ENCODE results near the gene SND1.

The SND1 gene

DNA sequence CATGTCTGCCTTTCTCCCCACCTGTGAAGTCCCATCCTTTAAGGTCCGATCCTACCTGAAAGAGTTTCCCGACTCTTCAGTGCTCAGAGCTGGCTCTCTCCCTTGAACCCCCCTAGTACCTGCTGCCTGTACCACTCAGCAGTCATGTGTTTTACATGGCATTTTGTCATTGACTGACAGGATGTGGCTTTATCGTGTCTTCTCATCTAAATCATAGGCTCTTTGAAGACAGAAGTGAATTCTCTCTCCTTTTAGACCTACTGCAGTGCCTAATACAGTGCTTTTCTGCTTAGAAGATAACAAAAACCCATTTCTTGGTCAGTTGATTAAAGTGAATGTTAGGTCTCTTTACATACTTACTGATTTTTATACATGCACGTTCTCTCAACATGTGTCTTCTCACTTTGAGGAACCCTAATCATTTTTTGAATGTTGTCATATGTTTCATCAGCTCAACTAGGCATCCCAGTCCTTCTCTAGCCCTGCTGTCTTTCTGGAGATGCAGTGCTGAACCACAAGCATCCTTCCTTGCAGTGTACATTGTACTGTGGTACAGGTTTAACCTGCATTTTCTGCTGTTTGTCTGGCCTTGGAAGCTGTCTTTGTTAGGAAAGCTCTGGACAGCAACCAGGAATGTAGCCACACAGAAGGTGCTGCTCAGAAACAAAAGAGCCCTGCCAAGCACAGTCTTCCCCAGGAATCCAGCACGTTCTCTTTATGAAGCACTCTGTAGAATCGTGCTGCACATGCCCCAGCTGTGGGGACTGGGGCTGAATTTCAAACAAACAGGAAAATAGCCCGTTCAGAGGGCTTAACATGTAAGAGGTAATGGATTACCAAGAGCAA lies 407.4 kb downstream of the SND1 start:
- no peak for DNase-seq (ENCODE audit: low read depth, low spot score)
- TF ChIP-seq POLR2AphosphoS5 (IDR thresholded peaks at IDR 0.05; ENCODE audit: borderline replicate concordance, low read depth, low read length) = no peak
- TF ChIP-seq FOXP2 (optimal IDR thresholded peaks at IDR 0.05; ENCODE audit: control extremely low read depth, extremely low read length, insufficient read depth) = no peak
- no peak for TF ChIP-seq EZH2 (IDR thresholded peaks at IDR 0.05)
- Histone ChIP-seq H3K36me3 (ENCODE audit: insufficient read depth, low read length) (no peaks in the 10 kb centered on the region), H3K9ac (ENCODE audit: insufficient read length) (no peak overlapping the region), H3K9me3 (ENCODE audit: low read depth, low read length) (no peaks in the 10 kb centered on the region), H3K4me3 (no peak overlapping the region), H3K27ac (no peak overlapping the region)

DNA sequence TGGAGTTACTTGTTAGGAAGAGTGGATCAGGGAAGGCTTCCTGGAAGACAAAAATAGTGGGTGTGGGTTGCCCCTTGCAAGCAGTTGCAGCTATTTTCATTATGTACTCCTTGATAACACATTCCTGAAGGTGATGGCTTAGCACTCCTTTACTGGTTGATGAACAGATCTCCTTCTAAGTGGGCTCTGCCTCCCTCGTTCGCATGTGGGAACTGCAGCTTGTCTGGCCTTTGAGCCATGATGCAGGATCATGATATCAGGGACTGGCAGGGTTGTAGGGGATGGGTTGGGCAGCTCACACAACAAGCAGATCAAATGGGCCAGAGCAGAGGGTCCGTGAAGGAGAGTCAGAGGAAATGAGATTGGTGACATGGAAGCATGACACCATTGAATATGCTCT lies 408.0 kb downstream of the SND1 start:
- H3K36me3 ChIP-seq (ENCODE audit: insufficient read depth, low read length) = no peaks in the 10 kb centered on the region
- no peaks in the 10 kb centered on the region for H3K9me3 ChIP-seq (ENCODE audit: low read depth, low read length)
- H3K9ac ChIP-seq (ENCODE audit: insufficient read length) = no peak overlapping the region
- DNase-seq (ENCODE audit: low read depth, low spot score) = no peak
- no peak for TF ChIP-seq FOXP2 (optimal IDR thresholded peaks at IDR 0.05; ENCODE audit: control extremely low read depth, extremely low read length, insufficient read depth)
- TF ChIP-seq EZH2 (IDR thresholded peaks at IDR 0.05) = no peak
- TF ChIP-seq POLR2AphosphoS5 (IDR thresholded peaks at IDR 0.05; ENCODE audit: borderline replicate concordance, low read depth, low read length) = no peak
- no peak overlapping the region for H3K27ac ChIP-seq
- H3K4me3 ChIP-seq = no peak overlapping the region

DNA sequence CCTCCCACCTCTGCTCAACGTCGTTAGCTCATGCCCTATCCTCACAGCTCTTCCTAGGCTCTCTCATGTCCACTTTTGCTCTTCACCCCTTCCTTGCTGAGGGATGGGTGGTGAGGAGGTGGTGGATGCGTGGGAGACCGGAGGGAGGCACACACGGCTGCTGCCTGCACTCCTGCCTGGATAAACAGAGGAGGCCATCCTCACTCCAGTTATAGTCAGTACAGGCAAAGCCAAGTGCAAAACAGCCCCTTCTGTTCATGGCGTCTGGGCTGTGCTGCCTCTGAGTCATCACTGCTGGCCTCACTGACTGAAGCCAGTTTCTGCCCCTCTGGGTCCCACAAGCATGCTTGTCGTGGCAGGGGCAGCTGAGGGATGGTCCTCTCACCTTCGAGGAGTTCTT lies 411.1 kb downstream of the SND1 start:
- no peaks in the 10 kb centered on the region for H3K9me3 ChIP-seq (ENCODE audit: low read depth, low read length)
- H3K36me3 ChIP-seq (ENCODE audit: insufficient read depth, low read length) = no peaks in the 10 kb centered on the region
- no peak overlapping the region for H3K27ac ChIP-seq
- no peak for TF ChIP-seq EZH2 (IDR thresholded peaks at IDR 0.05)
- no peak for TF ChIP-seq FOXP2 (optimal IDR thresholded peaks at IDR 0.05; ENCODE audit: control extremely low read depth, extremely low read length, insufficient read depth)
- TF ChIP-seq POLR2AphosphoS5 (IDR thresholded peaks at IDR 0.05; ENCODE audit: borderline replicate concordance, low read depth, low read length) = no peak
- no peak overlapping the region for H3K9ac ChIP-seq (ENCODE audit: insufficient read length)
- no peak for DNase-seq (ENCODE audit: low read depth, low spot score)
- H3K4me3 ChIP-seq = no peak overlapping the region

DNA sequence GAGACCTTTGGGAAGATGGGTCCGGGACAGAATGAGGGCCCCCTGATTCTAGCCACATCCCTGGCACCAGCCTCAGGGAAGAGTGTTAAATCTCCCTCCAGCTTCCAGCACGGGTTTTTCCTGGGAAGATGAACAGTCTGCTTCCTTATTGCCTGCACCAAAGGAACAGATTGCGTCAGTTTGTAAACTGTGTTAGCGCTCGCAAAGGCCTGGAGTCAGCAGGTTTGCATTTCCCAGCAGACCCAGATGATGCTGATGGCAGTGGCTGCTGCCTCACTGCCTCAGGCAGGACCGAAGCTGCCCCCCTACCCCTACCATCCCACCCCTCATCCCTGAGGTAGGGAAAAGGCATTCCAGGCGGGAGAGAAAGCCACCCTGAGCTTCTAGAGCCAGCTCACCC lies 413.9 kb downstream of the SND1 start:
- Histone ChIP-seq H3K36me3 (ENCODE audit: insufficient read depth, low read length) (peaks cover 4% of the 10 kb centered on the region; the same call in 1 of the 2 replicates), H3K27ac (peak overlapping the region; percentile 84), H3K4me3 (0 out of 2 replicates have a peak overlapping the region, but pooled peaks have one; percentile 24), H3K9ac (ENCODE audit: insufficient read length) (no peak overlapping the region), H3K9me3 (ENCODE audit: low read depth, low read length) (no peaks in the 10 kb centered on the region)
- DNase-seq (ENCODE audit: low read depth, low spot score) = peak; percentile 51
- TF ChIP-seq FOXP2 (optimal IDR thresholded peaks at IDR 0.05; ENCODE audit: control extremely low read depth, extremely low read length, insufficient read depth) (peak; percentile 85), EZH2 (IDR thresholded peaks at IDR 0.05) (no peak), POLR2AphosphoS5 (IDR thresholded peaks at IDR 0.05; ENCODE audit: borderline replicate concordance, low read depth, low read length) (no peak)

DNA sequence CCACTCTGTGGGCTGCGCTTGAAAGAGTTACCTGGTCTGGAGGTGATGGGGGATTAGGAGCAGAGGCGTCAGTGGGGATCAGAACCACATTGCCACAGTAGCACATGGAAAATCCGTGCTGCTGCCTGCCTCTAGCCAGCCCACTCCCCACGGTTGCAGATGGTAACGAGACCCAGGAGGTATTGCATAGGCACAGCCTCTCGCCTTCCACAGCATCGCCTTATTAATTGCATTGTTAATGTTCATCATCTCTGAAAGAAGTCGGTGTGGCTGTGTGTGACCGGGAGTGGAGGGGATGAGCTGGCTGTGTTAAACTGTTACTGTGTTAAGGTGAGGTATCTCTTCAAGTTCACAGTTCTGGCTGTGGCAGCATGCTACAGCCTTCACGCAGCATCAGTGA lies 414.4 kb downstream of the SND1 start:
- no peak for DNase-seq (ENCODE audit: low read depth, low spot score)
- no peaks in the 10 kb centered on the region for H3K9me3 ChIP-seq (ENCODE audit: low read depth, low read length)
- TF ChIP-seq POLR2AphosphoS5 (IDR thresholded peaks at IDR 0.05; ENCODE audit: borderline replicate concordance, low read depth, low read length) (no peak), EZH2 (IDR thresholded peaks at IDR 0.05) (no peak), FOXP2 (optimal IDR thresholded peaks at IDR 0.05; ENCODE audit: control extremely low read depth, extremely low read length, insufficient read depth) (no peak)
- no peak overlapping the region for H3K4me3 ChIP-seq
- H3K9ac ChIP-seq (ENCODE audit: insufficient read length) = no peak overlapping the region
- peaks cover 8% of the 10 kb centered on the region; the same call in 1 of the 2 replicates for H3K36me3 ChIP-seq (ENCODE audit: insufficient read depth, low read length)
- H3K27ac ChIP-seq = no peak overlapping the region

DNA sequence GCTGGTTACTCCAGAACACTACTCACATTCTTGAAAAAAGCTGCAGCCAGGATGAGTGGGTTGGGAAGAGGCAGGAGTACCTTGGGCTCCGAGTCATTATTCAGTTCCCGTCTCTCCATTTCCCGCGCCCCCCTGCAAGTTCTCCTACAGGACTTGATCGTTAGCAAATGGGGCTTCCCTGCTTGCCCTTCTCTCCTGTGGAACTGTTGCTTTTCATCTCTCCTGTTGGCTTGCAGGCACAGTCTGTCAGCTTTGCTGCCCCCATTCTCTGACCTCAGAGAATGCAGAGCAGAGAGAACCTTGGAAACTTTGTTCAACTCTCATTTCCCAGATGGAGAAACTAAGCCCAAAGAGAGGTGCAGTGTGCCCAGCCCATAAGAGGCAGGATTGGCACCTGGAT lies 414.9 kb downstream of the SND1 start:
- Histone ChIP-seq H3K9ac (ENCODE audit: insufficient read length) (no peak overlapping the region), H3K27ac (no peak overlapping the region), H3K36me3 (ENCODE audit: insufficient read depth, low read length) (peaks cover 8% of the 10 kb centered on the region; the same call in 1 of the 2 replicates), H3K9me3 (ENCODE audit: low read depth, low read length) (no peaks in the 10 kb centered on the region), H3K4me3 (no peak overlapping the region)
- no peak for DNase-seq (ENCODE audit: low read depth, low spot score)
- no peak for TF ChIP-seq POLR2AphosphoS5 (IDR thresholded peaks at IDR 0.05; ENCODE audit: borderline replicate concordance, low read depth, low read length)
- TF ChIP-seq EZH2 (IDR thresholded peaks at IDR 0.05) = no peak
- TF ChIP-seq FOXP2 (optimal IDR thresholded peaks at IDR 0.05; ENCODE audit: control extremely low read depth, extremely low read length, insufficient read depth) = no peak

DNA sequence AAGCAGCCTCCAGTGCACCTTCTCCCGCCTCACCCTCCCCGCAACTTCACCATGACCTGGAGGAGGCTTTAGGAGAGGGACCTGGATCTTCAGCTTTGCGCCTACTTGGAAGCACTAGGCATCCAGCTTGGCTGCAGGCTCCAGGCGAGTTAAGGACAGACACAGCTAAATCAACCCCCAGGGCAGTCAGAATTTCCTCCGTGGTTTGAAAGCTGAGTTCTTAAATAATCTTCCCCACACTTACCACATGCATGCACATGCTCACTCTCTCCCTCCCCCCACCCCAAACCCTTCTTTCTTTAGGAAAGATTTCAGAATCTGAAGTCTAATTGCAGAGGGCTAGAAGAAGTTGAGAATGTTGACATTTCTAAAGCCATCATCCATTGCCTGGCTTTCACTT lies 416.0 kb downstream of the SND1 start:
- Histone ChIP-seq H3K9me3 (ENCODE audit: low read depth, low read length) (no peaks in the 10 kb centered on the region), H3K27ac (no peak overlapping the region), H3K9ac (ENCODE audit: insufficient read length) (no peak overlapping the region), H3K4me3 (peak overlapping the region; percentile 12; the same call in 1 of the 2 replicates), H3K36me3 (ENCODE audit: insufficient read depth, low read length) (peaks cover 8% of the 10 kb centered on the region; the same call in 1 of the 2 replicates)
- DNase-seq (ENCODE audit: low read depth, low spot score) = peak; percentile 61
- TF ChIP-seq EZH2 (IDR thresholded peaks at IDR 0.05) (no peak), FOXP2 (optimal IDR thresholded peaks at IDR 0.05; ENCODE audit: control extremely low read depth, extremely low read length, insufficient read depth) (no peak), POLR2AphosphoS5 (IDR thresholded peaks at IDR 0.05; ENCODE audit: borderline replicate concordance, low read depth, low read length) (no peak; the same call in 1 of the 2 replicates)

DNA sequence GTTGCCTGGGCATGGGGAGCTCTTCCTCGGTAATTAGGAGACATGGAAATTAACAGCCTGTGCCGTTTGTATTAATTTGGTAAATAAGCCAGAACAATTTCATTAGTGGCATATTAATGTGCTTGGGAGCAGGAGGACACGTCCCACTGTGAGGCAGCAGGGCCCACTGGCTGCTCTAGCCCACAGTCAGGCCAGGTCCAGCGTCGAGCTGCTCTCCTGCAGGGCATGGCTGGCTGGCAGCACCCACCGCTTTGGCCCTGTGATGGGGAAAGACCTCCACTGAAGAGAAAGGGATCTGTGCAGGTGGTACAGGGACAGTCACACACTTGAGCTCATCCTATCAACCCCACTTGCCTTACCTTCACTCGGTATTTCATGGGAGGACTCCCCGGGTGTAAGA lies 416.8 kb downstream of the SND1 start:
- H3K27ac ChIP-seq = no peak overlapping the region
- no peak overlapping the region for H3K9ac ChIP-seq (ENCODE audit: insufficient read length)
- TF ChIP-seq EZH2 (IDR thresholded peaks at IDR 0.05) (no peak), FOXP2 (optimal IDR thresholded peaks at IDR 0.05; ENCODE audit: control extremely low read depth, extremely low read length, insufficient read depth) (no peak), POLR2AphosphoS5 (IDR thresholded peaks at IDR 0.05; ENCODE audit: borderline replicate concordance, low read depth, low read length) (no peak)
- H3K4me3 ChIP-seq = no peak overlapping the region
- no peak for DNase-seq (ENCODE audit: low read depth, low spot score)
- H3K9me3 ChIP-seq (ENCODE audit: low read depth, low read length) = no peaks in the 10 kb centered on the region
- peaks cover 8% of the 10 kb centered on the region; the same call in 1 of the 2 replicates for H3K36me3 ChIP-seq (ENCODE audit: insufficient read depth, low read length)
